ENCODE measurements around the gene CALR3.

- TF ChIP-seq CTCF (IDR thresholded peaks at IDR 0.05) (peak; percentile 30 to 40 (median 35)), POLR2A (IDR thresholded peaks at IDR 0.05) (no peak)
Measured at GRCh38 chr19:16441661-16442162, 54.3 kb downstream of the CALR3 start.
